ENCODE data around the gene NFKBIB.
"Not testable (repeated sequence)": the region's sequence is repeated elsewhere in the genome, so short reads cannot be mapped to it uniquely, and the experiment has no call there.

The NFKBIB gene

GRCh38 chr19:38879400-38879751 is 20.4 kb upstream of the NFKBIB start:
- TF ChIP-seq, protein P1, sequence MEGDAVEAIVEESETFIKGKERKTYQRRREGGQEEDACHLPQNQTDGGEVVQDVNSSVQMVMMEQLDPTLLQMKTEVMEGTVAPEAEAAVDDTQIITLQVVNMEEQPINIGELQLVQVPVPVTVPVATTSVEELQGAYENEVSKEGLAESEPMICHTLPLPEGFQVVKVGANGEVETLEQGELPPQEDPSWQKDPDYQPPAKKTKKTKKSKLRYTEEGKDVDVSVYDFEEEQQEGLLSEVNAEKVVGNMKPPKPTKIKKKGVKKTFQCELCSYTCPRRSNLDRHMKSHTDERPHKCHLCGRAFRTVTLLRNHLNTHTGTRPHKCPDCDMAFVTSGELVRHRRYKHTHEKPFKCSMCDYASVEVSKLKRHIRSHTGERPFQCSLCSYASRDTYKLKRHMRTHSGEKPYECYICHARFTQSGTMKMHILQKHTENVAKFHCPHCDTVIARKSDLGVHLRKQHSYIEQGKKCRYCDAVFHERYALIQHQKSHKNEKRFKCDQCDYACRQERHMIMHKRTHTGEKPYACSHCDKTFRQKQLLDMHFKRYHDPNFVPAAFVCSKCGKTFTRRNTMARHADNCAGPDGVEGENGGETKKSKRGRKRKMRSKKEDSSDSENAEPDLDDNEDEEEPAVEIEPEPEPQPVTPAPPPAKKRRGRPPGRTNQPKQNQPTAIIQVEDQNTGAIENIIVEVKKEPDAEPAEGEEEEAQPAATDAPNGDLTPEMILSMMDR (IDR thresholded peaks at IDR 0.05; ENCODE audit: low read depth, low read length, missing control alignments): no peak
- no peak overlapping the region for H3K4me3 ChIP-seq (replicated peaks; ENCODE audit: low read depth, low read length)
- DNase-seq (ENCODE audit: extremely low read depth, low read depth): no peak

GRCh38 chr19:38880076-38880881 is 19.5 kb upstream of the NFKBIB start:
- no peak overlapping the region for H3K4me3 ChIP-seq (replicated peaks; ENCODE audit: low read depth, low read length)
- DNase-seq (ENCODE audit: extremely low read depth, low read depth): no peak
- TF ChIP-seq, protein P1 (IDR thresholded peaks at IDR 0.05; ENCODE audit: low read depth, low read length, missing control alignments): no peak

GRCh38 chr19:38880882-38881609 is 18.7 kb upstream of the NFKBIB start:
- TF ChIP-seq, protein P1 (IDR thresholded peaks at IDR 0.05; ENCODE audit: low read depth, low read length, missing control alignments): no peak
- H3K4me3 ChIP-seq (replicated peaks; ENCODE audit: low read depth, low read length): no peak overlapping the region
- DNase-seq (ENCODE audit: extremely low read depth, low read depth): no peak

GRCh38 chr19:38883286-38883685 is 16.5 kb upstream of the NFKBIB start:
- no peak for DNase-seq (ENCODE audit: extremely low read depth, low read depth)
- TF ChIP-seq, protein P1 (IDR thresholded peaks at IDR 0.05; ENCODE audit: low read depth, low read length, missing control alignments): no peak
- no peak overlapping the region for H3K4me3 ChIP-seq (replicated peaks; ENCODE audit: low read depth, low read length)

DNA sequence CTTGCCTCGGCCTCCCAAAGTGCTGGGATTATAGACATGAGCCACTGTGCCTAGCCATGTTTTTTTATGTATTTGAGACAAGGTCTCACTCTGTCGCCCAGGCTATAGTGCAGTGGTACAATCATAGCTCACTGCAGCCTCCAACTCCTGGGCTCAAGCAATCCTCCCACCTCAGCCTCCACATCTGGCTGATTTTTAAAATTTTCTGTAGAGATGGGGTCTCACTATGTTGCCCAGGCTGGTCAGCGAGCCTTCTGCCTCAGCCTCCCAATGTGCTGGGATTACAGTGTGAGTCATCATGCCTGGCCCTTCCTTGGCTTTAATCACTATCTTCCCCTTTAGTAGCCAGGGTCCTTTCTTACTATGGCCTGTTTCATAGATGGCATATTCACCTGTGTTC is 15.1 kb upstream of the NFKBIB start:
- not testable (repeated sequence) for H3K4me3 ChIP-seq (replicated peaks; ENCODE audit: low read depth, low read length); DNase-seq (ENCODE audit: extremely low read depth, low read depth)

- TF ChIP-seq, protein P1 (IDR thresholded peaks at IDR 0.05; ENCODE audit: low read depth, low read length, missing control alignments): no peak
- no peak for DNase-seq (ENCODE audit: extremely low read depth, low read depth)
- no peak overlapping the region for H3K4me3 ChIP-seq (replicated peaks; ENCODE audit: low read depth, low read length)
Measured at GRCh38 chr19:38888876-38889275, 10.9 kb upstream of the NFKBIB start.

- TF ChIP-seq, protein P1 (IDR thresholded peaks at IDR 0.05; ENCODE audit: low read depth, low read length, missing control alignments): no peak
- DNase-seq (ENCODE audit: extremely low read depth, low read depth): no peak
- H3K4me3 ChIP-seq (replicated peaks; ENCODE audit: low read depth, low read length): no peak overlapping the region
Measured at GRCh38 chr19:38889803-38890202, 10.0 kb upstream of the NFKBIB start.
